GOT3 (cell line): ENCODE results near the gene KRTAP5-6.
"Not testable (repeated sequence)": the region's sequence is repeated elsewhere in the genome, so short reads cannot be mapped to it uniquely, and the experiment has no call there.

ENCODE experiments used
- DNase-seq: peaks from one replicate; lab custom pipeline; 2025; ENCODE audit warnings: mixed read lengths; lab: John Stamatoyannopoulos, UW

Gene KRTAP5-6

GRCh38 chr11:1683904-1684572 is 13.0 kb upstream of the KRTAP5-6 start:
- not testable (repeated sequence) for DNase-seq

GRCh38 chr11:1684886-1685874 is 11.8 kb upstream of the KRTAP5-6 start:
- not testable (repeated sequence) for DNase-seq

DNA sequence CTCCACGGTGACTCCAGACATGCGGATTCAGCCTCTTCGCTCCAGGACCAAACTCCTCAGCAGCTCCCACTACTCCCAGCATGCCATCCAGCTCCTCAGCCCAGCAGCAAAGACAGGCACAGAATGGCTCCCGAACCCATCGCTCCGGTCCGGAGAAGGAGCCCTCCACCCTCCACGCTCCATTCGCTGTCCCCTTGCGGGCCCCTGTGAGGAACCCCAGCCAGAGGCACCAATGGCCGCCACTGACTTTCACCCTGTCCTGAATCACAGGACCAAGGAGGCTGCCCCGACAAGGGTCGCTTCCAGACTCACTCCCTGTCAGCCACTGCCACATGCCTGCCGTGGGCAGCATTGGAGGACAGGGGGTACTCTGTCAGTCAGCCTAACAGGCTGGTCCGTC is 10.8 kb upstream of the KRTAP5-6 start:
- DNase-seq = not testable (repeated sequence)

GRCh38 chr11:1688336-1688947 is 8.6 kb upstream of the KRTAP5-6 start:
- not testable (repeated sequence) for DNase-seq

- DNase-seq = not testable (repeated sequence)
Observed at GRCh38 chr11:1689250-1690166, 7.5 kb upstream of the KRTAP5-6 start.

- DNase-seq = no peak
Observed at GRCh38 chr11:1690167-1691025, 6.6 kb upstream of the KRTAP5-6 start.

DNA sequence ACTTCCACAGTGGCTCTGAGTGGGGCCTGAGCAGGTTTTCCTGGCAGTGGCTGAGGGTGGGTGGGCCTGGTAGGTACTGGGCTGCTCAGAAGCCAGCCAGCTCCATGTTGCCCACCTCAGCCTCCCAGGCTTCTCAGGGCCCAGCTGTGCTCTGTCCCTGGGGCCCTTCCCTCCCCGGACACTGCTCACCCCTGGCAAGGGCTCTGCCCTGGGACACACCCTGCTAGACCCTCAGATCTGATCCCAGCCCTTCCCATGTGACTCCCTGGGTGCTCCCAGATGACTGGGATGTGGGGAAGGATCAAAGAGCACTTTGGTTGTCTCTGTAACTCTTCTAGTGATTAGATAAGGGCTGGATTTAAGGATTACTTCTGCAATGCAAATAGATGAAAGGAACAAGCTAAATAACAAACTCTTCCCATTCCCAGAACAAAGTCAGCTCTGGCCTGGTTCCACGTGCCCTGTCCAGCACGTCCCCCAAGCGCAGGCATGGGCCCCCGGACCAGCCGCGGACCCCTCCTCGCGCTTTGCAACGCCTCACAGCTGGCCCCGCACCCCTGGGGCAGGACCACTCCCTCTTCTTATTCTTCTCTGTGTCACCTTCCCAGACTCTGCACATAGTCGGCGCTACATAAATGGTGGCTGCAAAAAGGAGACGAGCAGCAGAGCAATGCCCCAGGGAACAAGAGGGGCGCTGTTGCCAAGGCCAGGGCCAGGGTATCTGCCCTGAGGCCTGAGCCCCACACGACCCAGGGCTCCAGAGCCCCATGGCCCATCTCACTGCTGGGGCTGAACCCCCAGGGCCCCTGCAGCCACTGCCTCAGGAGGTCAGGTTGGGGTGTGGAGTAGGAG is 5.7 kb upstream of the KRTAP5-6 start:
- no peak for DNase-seq

DNA sequence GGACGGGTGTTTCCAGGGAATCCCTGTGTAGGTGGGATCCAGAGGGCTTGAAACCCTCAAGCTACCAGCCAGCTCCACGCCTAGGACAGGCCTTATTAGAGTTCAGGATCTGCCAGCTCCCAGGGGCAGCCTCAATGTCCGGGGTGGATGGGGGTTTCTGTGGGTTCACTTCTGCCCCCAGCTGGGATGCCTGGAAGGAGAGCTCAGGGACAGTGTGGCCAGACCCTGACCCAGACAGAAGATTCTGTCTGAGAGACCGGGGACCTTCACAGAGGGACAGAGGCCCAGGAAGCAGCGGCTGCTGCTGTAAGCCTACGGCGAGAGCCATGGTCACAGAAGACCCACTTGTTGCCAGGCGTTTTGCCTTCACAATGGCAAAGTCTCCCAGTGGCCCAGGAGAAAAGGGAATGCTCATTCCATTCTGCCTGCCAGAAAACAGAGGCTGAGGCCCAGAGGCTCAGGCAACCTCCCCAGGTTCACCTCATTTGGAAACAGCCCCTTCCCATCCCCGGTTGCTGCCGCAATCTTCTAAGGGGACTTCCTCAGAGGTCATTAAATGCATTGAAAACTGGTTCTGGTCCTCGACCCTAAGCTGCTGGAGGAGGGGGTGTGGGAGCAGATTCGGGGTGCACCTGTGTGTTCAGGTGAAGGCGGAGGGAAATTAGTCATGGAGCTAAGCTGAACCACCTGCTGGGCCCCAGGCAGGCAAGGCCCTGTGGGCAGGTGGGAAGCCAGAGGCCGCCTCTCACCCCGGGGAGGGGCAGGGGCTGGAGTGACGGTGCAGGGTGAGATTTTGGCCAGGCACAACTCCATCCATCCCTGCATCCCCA is 4.9 kb upstream of the KRTAP5-6 start:
- DNase-seq = no peak

GRCh38 chr11:1692708-1693326 is 4.2 kb upstream of the KRTAP5-6 start:
- no peak for DNase-seq

GRCh38 chr11:1693327-1694063 is 3.5 kb upstream of the KRTAP5-6 start:
- no peak for DNase-seq

- DNase-seq = no peak
Observed at GRCh38 chr11:1694064-1694845, 2.7 kb upstream of the KRTAP5-6 start.

GRCh38 chr11:1694846-1695547 is 2.0 kb upstream of the KRTAP5-6 start:
- no peak for DNase-seq

DNA sequence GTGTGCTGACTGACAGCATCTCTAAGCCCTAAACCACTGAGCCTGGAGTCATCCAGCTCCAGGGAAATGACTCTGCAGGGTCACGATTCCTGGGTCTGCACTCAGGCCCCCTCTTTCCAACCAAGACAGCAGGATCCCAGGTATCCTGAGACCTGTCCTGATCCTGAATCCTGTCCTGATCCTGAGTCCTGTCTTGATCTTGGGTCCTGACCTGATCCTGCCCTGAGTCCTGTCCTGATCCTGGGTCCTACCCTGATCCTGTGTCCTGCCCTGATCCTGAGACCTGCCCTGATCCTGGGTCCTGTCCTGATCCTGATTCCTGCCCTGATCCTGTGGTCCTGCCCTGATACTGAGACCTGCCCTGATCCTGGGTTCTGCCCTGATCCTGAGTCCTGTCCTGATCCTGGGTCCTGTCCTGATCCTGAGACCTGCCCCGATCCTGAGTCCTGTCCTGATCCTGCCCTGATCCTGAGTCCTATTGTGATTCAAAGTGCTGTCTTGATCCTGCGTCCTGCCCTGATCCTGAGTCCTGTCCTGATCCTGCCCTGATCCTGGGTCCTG is 1.4 kb upstream of the KRTAP5-6 start:
- DNase-seq = no peak

DNA sequence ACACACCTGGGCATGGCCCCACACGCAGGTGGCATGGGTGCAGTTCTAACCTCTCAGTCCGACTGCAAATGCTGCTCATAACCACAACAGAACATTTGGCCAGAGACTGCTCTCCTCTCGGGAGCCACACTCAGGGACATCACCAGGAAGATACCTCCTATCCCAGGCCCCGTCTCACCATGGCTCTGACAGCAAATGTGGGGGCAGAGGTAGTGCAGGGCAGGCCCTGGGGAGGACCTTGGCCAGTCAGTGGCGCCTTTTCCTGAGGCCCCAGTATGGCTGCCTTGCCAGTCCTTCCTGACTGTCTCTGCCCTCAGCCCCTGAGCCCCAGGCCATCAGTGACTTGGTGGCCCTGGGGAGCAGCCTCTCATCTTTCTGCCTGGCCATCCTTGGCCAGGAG is 2.8 kb downstream of the KRTAP5-6 start:
- no peak for DNase-seq

DNA sequence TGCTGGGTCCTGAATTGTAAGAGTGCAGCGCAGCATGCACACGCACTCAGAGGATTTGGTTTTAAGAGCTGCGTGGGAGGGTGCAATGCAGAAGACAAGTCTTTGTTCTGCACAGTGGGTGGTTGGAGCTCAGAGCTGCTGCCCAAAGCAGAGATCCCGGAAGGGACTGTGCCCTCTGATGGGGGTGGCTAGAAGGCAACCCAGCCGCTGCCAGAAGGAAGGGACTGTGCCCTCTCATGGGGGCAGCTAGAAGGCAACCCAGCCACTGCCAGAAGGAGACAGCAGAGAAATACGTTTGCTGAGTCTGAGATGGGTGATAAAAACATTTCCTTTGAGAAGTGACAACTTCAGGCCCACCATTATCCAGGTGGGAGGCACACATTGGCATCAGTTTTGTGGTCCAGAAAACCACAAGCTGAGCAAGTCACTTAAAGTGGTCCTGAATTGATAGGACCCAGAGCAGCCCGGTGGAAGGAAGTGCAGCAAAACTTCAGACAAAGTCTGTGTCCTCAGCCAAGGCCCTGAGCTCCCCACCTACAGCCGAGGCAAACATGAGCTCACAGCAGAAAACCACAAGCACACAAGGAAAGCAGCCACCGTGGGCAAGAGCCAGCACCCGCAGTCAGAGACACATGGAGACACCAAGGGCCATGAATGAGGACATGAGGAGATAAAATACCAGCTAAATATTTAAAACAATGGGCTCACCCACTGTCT is 4.3 kb downstream of the KRTAP5-6 start:
- DNase-seq = no peak
